Lower lobe of right lung (tissue), 2 donors: Measurements from ENCODE around the gene GFY. TPM values are rescaled to one million over a fixed set of nuclear protein-coding genes. Genes with fewer than 3 reads are reported as not detected.

ENCODE experiments used
- ATAC-seq, 2 donors: fragments of 200-7000 bp; cut with Tn5 transposase; one replicate each; pipeline ENCODE4 v1.9.1; 2020 to 2022; ENCODE audit warnings: mild to moderate bottlenecking in 2 of 2, moderate library complexity in 2 of 2
- DNase-seq: peaks from one replicate; pipeline ENCODE4 v3.0.0-alpha.2; 2020
- H3K27ac ChIP-seq: fragments of 200-600 bp; one replicate; pipeline ENCODE4 v1.8.0; 2022
- H3K27me3 ChIP-seq: fragments of 200-600 bp; one replicate; pipeline ENCODE4 v1.8.0; 2022; ENCODE audit warnings: low read depth
- H3K36me3 ChIP-seq: fragments of 200-600 bp; one replicate; pipeline ENCODE4 v1.8.0; 2022; ENCODE audit warnings: mild to moderate bottlenecking
- H3K4me1 ChIP-seq: fragments of 200-600 bp; one replicate; pipeline ENCODE4 v1.8.0; 2022
- H3K4me3 ChIP-seq: fragments of 200-600 bp; one replicate; pipeline ENCODE4 v1.8.0; 2022; ENCODE audit warnings: mild to moderate bottlenecking
- H3K9me3 ChIP-seq: fragments of 200-600 bp; one replicate; pipeline ENCODE4 v1.8.0; 2022
- CTCF ChIP-seq: fragments of 200-600 bp; IDR thresholded peaks from one replicate; pipeline ENCODE4 v1.8.0; 2022; ENCODE audit warnings: antibody characterized with exemption, mild to moderate bottlenecking
- intact Hi-C: fragments of 100-400 bp; cut with DNase I; formaldehyde crosslinking; loops from one replicate; pipeline ENCODE4 v1.11.0; 2022
- total RNA-seq: library from RNA; stranded (reverse); fragmentation: NEBNext Ultra II Directional; extraction: Animal tissue kit (Norgen Biotek cat#: 25700); gene quantifications from one replicate; pipeline ENCODE4 v1.2.1, GENCODE V29; 2021
- donor health status: DM: no; HTN: yes; CAD: no; lungs with severe emphysema.

Gene GFY
- total RNA-seq, 1 donor from 2014 or later = not detected

- Histone ChIP-seq H3K27ac (no peak overlapping the region), H3K36me3 (no peaks in the 10 kb centered on the region), H3K4me1 (peaks cover 3% of the 10 kb centered on the region), H3K27me3 (peaks cover 14% of the 10 kb centered on the region), H3K4me3 (no peak overlapping the region), H3K9me3 (no peaks in the 10 kb centered on the region)
- intact Hi-C loops = no loop called here
- no peak for TF ChIP-seq CTCF
- DNase-seq = no peak
- ATAC-seq = no peak
These were observed 13.4 kb upstream of the GFY start for GRCh38 chr19:49411681-49412326.

- Histone ChIP-seq H3K4me3 (no peak overlapping the region), H3K9me3 (no peaks in the 10 kb centered on the region), H3K27ac (no peak overlapping the region), H3K27me3 (peaks cover 15% of the 10 kb centered on the region), H3K4me1 (peaks cover 3% of the 10 kb centered on the region), H3K36me3 (no peaks in the 10 kb centered on the region)
- ATAC-seq (no peak), DNase-seq (no peak)
- intact Hi-C loops = no loop called here
- no peak for TF ChIP-seq CTCF
These were observed 11.8 kb upstream of the GFY start for GRCh38 chr19:49413348-49413747.

GRCh38 chr19:49414256-49414655 is 10.9 kb upstream of the GFY start:
- ATAC-seq (no peak), DNase-seq (no peak)
- no peak overlapping the region for H3K4me3 ChIP-seq
- H3K4me1 ChIP-seq = peaks cover 3% of the 10 kb centered on the region
- TF ChIP-seq CTCF = no peak
- H3K36me3 ChIP-seq = no peaks in the 10 kb centered on the region
- intact Hi-C loops = no loop called here
- no peaks in the 10 kb centered on the region for H3K9me3 ChIP-seq
- no peak overlapping the region for H3K27ac ChIP-seq
- H3K27me3 ChIP-seq = peaks cover 19% of the 10 kb centered on the region

GRCh38 chr19:49415102-49415809 is 9.9 kb upstream of the GFY start:
- ATAC-seq = peak in 1 of 2 donors; percentile 22
- intact Hi-C loops = no loop called here
- no peaks in the 10 kb centered on the region for H3K9me3 ChIP-seq
- no peak overlapping the region for H3K4me3 ChIP-seq
- DNase-seq = no peak
- no peak for TF ChIP-seq CTCF
- H3K27me3 ChIP-seq = peaks cover 26% of the 10 kb centered on the region
- H3K4me1 ChIP-seq = no peaks in the 10 kb centered on the region
- H3K36me3 ChIP-seq = no peaks in the 10 kb centered on the region
- no peak overlapping the region for H3K27ac ChIP-seq

- TF ChIP-seq CTCF = no peak
- Histone ChIP-seq H3K4me3 (no peak overlapping the region), H3K9me3 (no peaks in the 10 kb centered on the region), H3K27me3 (peaks cover 32% of the 10 kb centered on the region), H3K4me1 (peaks cover 3% of the 10 kb centered on the region), H3K27ac (no peak overlapping the region), H3K36me3 (no peaks in the 10 kb centered on the region)
- no peak for DNase-seq
- no peak for ATAC-seq
- intact Hi-C loops = no loop called here
These were observed 9.4 kb upstream of the GFY start for GRCh38 chr19:49415810-49416200.
